SKM-1 treated with dmso at 0.1 percent for 144 hours (cell line): ENCODE measurements around the gene MSRB1.
"Not testable (repeated sequence)": the region's sequence is repeated elsewhere in the genome, so short reads cannot be mapped to it uniquely, and the experiment has no call there.

ENCODE experiments used
- DNase-seq: peaks from one replicate; lab custom pipeline; 2025; ENCODE audit not compliant: unreplicated experiment; lab: John Stamatoyannopoulos, UW

The MSRB1 gene

DNA sequence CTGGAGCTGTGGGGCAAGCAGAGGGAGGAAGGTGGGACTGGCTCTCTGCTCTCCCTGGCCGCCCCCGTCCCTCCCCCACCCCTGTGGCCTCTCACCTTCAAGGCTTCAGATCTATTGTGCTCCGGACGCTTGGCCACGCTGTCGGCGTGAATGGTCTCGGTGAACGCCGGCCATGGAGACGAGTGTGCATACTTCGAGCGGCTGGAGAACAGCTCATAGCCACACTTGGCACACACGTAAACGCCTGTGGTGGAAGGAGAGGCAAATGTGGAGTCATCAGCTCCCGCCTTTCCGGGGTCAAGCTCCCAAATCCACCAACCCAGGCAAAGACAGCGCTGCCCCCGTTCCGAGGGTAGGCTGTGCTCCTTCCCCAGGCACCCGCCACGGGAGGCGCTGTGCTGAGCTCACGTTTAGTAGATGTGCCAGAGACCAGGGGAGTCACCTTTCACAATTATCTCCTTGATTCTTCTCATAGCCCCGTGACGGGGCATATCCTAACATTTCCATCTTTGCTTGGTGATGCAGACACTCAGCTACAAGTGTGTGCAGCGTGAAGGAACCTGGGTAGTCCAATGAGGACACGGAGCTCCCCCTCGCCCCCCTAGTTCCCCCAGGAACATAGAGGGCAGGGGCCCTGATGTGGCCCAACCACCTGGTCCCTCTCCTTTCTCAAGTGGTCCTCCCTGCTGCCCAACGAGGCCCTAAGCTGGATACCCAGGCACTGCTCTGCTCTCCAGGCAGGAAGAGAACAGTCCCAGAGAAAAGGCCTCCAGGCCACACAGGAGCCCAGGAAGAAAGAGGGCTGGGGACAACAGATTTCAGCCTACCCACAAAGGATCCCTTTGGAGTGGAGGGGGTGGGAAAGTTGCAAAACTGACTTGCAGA lies 1.6 kb downstream of the MSRB1 start:
- DNase-seq = peak; percentile 46

- no peak for DNase-seq
Observed at GRCh38 chr16:1940273-1941161, 2.5 kb downstream of the MSRB1 start.

DNA sequence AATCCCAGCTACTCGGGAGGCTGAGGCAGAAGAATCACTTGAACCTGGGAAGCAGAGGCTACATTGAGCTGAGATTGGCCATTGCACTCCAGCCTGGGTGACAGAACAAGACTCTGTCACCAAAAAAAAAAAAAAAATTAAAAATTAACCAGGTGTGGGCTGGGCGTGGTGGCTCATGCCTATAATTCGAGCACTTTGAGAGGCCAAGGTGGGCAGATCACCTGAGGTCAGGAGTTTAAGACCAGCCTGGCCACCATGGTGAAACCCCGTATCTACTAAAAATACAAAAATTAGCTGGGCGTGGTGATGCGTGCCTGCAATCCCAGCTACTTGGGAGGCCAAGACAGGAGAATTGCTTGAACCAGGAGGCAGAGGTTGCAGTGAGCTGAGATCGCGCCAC lies 3.2 kb downstream of the MSRB1 start:
- DNase-seq = not testable (repeated sequence)

GRCh38 chr16:1938910-1939309 lies 4.1 kb downstream of the MSRB1 start:
- DNase-seq = no peak

DNA sequence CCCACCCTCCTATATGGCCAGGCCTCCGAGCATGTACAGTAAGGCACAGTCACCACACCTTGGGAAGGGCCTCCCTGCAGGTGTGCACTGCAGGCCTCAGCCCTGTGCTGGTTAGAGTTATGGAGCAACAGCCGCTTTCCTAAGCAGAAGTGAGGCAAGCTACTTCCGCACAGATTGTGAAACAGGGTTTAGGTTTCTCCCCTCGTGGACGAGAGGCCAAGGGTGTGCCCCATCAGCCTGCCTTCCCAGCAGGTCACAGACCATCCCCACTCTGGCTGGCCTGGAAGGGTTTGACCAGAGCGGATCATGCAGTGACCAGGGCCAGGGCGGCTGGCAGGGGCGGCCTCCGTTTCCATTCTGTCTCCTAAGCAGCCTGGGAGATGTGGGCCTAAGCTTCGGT lies 4.7 kb downstream of the MSRB1 start:
- peak; percentile 89 for DNase-seq

DNA sequence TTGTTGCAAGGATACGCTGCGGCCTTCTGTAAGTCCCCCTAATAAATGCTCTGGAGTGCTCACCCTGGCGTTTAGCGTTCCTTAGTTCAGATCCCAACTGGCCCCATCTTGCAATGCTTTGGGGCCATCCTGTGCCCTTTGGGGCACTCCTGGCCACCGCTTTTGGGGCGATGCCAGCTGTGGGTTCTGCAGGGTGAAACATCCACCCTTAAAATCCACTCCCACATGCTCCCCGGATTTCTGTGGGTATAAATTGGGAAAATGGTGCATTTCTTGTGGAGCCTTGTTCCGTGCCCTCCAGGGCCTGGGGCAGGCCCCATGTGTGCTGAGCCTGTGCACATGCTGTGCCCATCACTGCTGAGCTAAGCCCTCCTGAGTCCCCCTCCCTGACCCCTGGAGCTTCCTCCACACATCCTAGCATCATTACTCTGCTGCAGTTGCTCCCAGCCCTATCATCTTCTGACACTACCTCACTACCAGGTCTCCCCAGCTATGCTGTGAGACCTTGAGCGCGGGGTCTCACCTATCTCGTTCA lies 6.0 kb downstream of the MSRB1 start:
- no peak for DNase-seq

DNA sequence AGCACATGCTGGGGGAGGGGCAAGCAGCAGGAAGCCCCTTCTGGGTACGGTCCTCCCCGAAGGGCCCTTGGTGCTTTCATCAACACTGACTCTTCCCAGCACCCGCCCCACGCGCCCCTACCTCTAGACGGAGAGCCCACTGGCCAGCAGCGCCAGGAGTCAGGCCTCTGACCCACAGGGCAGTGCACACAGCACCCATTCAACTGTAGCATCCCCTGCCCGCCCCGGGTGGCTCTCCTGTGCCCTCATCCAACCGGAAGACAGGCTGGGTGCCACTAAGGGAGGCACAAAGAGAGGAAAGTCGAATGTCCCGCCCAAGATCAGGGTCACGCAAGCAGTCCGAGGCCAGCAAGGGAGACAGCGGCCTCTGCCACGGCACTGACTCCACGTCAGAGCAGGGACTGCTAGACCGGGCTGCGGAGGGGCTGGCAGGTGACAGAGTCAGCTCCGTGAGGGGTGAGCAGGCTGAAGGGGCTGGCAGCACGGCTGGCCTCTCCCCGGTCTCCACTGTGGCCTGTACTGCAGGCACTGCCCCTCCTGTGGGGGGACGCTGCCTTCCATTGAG lies 9.8 kb downstream of the MSRB1 start:
- DNase-seq = no peak

DNA sequence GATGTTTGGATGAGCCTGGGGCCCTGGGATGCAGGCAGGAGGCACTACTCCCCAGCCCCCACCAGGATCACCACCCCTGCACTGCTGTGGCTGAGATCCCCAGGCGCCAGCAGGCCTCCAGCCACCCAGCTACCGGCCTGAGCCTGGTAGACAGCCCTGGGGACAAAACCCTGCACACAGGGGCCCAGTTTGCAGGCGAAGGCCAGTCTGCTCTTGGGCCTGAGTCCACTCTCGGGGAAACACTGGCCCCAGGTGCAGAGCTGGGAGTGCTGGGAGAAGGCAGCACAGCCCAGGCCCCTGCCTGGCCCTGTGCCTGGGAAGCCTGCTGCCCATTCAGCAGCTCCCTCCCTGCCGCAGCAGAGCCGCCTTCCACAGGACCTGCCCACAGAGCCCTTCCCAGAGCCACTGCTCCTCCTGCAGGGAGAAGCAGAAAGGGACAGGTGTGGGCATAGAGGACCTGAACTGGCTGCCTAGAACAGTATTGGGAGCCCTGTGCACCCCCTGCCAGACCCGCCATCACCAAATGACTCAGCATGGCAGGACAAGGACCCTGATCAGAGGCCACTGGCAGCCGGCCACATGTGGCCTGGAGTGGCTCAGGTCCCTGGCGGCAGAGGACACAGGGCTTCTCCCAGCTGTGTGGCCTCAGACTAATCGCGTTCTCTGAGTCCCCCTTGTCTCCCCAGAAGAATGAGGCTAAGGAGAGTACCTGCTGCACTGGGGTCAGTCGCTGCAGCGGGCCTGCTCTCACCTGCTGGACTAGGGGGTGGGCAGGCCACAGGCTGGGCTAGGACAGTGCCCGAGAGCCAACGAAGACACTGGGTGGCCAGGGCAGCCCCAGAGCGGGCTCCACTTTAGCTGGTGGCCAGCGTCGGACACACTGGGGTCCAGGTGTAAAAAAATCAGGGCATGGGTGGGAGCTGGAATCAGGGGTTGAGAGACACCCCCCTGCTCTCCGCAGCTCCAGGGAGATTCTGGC lies 10.7 kb downstream of the MSRB1 start:
- DNase-seq = no peak

DNA sequence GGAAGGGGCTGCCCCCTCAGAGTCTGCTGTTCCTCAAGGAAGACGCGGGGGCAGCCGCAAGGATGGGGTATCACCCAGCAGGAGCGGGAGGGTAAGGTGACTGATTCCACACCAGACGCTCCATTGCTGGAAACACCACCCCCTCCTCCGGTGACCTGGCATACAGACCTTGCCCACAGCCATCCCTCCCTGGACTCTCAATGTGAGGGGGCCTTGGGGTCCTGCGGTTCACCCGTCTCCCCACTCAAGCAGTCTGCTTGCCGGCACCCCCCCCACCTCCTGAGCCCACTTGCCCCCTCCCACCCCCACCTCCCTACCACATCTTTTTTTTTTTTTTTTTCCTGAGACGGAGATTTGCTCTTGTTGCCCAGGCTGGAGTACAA lies 12.7 kb downstream of the MSRB1 start:
- no peak for DNase-seq

DNA sequence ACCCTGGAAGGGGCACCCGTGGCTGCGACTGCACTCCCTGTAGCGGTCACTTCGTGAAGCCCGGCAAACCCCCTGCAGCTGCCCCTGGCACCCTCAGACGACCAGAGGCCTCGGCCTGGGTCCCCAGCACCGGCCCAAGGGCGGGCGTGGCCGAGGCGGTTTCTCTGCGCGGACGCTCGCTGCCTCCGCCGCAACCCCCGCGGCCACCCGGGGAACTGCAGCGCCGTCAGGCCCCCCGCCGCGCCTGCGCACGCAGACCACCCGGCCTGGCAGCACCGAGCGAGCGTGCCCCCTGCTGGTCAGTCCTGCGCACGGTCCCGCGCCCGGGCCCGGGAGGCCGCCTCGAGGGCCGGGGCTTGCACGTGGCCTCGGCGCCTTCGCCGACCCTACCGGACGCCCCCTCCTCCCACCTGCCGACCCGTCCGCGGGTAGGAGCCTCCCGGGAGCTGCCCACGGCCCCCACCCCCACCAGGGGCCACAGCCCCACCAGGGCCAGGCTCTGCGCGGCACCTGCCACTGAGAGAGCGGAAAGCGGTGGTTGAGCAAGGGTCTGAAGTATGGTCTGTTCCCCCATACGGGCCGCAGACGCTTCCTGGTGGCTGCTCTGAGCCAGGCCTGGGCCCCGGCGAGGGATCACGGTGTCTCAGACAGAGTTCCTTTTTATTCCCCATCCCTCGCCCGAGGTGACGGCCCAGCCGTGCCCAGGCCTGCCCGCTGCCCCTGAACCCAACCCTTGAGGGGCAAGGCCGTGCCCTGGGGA lies 13.2 kb downstream of the MSRB1 start:
- peak; percentile 89 for DNase-seq

GRCh38 chr16:1929105-1929504 lies 13.9 kb downstream of the MSRB1 start:
- DNase-seq = no peak

DNA sequence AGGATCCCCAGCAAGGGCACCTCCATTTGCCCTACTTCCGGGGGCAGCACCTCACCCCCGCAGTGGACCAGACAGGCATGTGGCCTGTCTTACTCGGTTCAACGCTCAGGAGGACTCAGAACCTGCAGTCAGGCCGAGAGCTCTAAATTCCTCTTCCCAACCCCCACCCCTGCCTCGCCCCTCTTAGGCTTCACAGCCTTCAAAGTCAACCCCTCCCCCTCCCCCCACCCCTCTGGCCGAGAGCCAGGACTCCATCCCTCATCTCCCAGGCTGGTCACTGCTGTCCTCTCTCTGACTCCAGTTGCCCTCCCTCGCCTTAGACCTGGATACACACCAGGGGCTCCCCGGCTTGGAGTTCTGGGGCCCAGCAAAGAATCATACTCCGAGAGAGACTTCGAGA lies 16.7 kb downstream of the MSRB1 start:
- DNase-seq = no peak

DNA sequence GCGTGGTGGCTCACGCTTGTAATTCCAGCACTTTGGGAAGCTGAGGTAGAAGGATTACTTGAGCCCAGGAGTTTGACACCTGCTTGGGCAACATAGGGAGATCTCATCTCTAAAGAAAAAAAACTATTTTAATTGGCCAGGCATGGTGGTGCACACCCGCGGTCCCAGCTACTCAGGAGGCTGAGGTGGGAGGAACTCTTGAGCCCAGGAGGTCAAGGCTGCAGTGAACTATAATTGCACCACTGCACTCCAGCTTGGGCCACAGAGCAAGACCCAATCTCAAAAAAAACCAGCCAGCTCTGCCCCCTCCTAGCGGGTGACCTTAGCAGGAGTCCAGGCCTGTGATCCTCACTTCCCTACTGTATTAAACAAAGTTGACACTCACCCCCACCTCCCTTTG lies 18.9 kb downstream of the MSRB1 start:
- DNase-seq = no peak

DNA sequence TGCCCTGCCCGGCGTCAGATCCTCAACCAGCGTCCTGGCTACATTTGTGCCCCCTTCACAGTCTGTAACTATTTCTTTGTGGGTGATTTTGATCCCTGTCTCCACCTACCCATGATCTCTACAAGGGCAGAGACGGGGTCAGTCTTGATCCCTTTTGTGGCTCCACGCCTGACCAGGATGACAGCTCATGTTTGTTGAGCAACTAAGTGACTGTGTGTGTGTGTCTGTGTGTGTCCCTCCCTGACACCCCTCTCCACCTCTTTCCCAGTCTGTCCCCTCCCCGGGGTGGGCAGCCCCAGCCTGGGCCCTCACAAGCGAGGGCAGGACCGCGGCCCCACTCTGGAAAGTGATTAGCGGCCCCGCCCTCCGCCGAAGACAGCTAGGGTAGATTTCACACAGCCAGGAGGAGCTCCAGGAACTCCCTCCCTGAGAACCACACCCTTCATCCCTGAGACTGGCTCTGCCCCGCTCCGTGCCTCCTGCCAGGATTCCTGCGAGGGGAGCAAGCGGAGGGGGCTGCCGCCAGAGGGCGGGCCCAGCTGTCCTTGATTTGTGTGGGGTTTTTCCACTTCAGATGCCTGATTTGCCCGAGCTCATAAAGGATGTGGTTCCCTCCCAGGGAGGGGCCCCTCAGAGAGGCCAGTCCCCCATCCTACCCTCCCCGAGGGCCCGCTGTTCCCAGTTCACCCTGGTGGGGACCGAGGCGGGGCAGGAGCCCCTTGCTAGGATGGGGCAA lies 19.5 kb downstream of the MSRB1 start:
- no peak for DNase-seq

DNA sequence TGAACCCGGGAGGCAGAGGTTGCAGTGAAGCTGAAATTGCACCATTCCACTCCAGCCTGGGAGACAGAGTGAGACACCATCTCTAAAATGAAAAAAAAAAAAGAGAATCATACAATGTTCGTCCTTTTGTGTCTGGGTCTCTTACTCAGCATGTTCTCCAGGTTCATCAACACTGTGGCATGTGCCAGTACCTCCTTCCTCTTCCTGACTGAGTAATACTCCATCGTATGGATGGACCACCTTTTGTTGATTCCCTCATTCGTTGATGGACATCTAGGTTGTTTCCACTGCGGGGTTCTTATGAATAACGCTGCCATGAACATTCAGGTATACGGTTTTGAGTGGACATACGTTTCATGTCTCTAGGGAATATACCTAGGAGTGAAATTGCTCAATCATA lies 20.6 kb downstream of the MSRB1 start:
- no peak for DNase-seq

GRCh38 chr16:1920727-1921171 lies 22.2 kb downstream of the MSRB1 start:
- DNase-seq = no peak

- not testable (repeated sequence) for DNase-seq
Observed at GRCh38 chr16:1920122-1920521, 22.9 kb downstream of the MSRB1 start.

GRCh38 chr16:1919327-1919998 lies 23.5 kb downstream of the MSRB1 start:
- DNase-seq = no peak
